Erythroblast (primary cell): Measurements from ENCODE around the gene DGKD.

Source experiments
- GATA1 ChIP-seq: IDR thresholded peaks from 2 replicates; pipeline ENCODE4 v1.6.1; 2011; ENCODE audit warnings: low read depth, mild to moderate bottlenecking, control low read depth, low read length, moderate library complexity
- POLR2A ChIP-seq: IDR thresholded peaks from 2 replicates; pipeline ENCODE4 v1.6.1; 2011; ENCODE audit warnings: mild to moderate bottlenecking, low read length

DNA sequence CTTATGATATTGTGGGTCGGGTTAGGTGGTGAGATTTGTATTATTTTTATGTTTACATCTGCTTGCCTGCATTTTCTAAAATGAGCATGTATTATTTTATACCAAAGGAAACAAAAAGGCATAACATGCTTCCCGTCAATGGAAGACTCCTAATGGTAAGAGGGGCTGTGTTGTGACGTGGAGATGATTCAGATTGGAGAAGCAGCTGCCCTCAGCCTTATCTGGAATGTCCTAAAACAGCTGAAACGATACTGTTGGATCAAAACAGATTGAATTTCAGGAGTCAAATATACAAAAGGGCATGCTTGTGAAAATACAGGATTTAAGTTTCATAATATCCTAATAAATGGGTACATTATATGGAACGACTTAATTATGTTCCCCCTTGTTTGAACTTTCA is 19.0 kb downstream of the DGKD start:
- no peak for TF ChIP-seq POLR2A
- TF ChIP-seq GATA1, result no peak
